ENCODE data around the gene FGFR1OP2.
A peak's percentile ranks its signal among the peaks of the same experiment; 100 is the strongest.
"Not testable (repeated sequence)": the region's sequence is repeated elsewhere in the genome, so short reads cannot be mapped to it uniquely, and the experiment has no call there.

FGFR1OP2 gene

GRCh38 chr12:26937863-26938700 lies at the start of gene FGFR1OP2, which contains the start of gene INTS13:
Gene FGFR1OP2, plus strand, starts transcription at chr12:26938470. Its CDS starts 15,689 bp downstream, at chr12:26954159.
Gene INTS13, minus strand, starts transcription at chr12:26937981. Its CDS starts 1,178 bp downstream, at chr12:26936803.
- peak; percentile 98 for DNase-seq

- no peak for DNase-seq
Measured at GRCh38 chr12:26890784-26891183, 47.5 kb upstream of the FGFR1OP2 start.

DNA sequence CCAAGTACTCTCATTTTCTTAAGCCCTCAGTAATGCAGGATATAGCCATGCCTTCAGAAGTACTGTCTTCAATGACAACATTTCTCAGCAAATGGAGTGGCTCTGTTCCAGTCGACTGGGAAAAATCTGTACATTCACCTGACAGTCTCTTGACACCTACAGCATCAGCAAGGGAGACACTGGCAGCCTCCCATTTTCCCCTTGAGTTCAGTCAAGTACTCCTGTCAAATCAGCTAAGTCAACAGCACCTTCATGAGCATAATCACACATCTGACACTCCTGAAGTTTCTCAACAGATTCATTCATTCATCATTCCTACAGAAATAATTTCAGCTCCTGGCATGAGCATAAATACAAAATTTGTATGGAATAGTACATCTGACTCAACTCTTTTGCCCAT lies 46.6 kb upstream of the FGFR1OP2 start:
- no peak for DNase-seq

DNA sequence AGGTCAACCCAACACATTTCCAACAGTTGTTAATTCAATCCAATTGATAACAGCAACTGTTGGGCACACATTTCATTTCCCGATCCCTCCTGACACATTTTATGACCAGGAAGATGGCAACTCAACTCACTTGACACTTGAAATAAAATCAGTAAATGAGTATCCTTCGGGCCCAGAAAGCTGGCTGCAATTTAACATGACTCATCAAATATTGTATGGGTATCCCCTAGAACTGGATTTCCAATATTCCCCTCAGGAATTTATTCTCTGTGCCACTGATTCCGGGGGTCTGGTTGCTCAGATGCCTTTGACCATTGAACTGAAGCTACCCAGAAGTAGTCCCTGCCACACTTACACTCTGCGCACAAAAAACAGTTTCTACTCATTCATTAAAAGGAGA lies 42.6 kb upstream of the FGFR1OP2 start:
- DNase-seq: no peak

GRCh38 chr12:26896913-26897312 lies 41.4 kb upstream of the FGFR1OP2 start:
- DNase-seq: no peak

GRCh38 chr12:26903396-26903795 lies 34.9 kb upstream of the FGFR1OP2 start:
- not testable (repeated sequence) for DNase-seq

DNA sequence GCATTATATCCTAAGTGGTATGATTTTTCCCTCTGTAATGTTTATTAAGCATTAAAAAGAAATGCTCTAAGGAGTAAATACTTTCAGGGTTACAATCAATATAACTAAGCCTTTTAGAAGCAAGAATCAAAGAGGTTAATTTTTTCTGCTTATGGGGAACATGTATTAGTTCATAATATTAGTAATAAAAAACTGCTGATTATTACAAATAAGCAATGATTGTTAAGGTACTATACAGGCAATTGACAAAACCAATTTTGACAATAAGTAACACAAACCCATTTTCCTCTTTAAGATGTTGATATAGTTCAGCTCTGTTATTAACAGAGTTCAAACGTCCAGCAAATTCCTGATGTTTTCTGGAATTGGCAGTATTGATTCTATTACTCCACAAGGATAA lies 32.2 kb upstream of the FGFR1OP2 start:
- no peak for DNase-seq

- DNase-seq: no peak
Measured at GRCh38 chr12:26906704-26907103, 31.6 kb upstream of the FGFR1OP2 start.

DNA sequence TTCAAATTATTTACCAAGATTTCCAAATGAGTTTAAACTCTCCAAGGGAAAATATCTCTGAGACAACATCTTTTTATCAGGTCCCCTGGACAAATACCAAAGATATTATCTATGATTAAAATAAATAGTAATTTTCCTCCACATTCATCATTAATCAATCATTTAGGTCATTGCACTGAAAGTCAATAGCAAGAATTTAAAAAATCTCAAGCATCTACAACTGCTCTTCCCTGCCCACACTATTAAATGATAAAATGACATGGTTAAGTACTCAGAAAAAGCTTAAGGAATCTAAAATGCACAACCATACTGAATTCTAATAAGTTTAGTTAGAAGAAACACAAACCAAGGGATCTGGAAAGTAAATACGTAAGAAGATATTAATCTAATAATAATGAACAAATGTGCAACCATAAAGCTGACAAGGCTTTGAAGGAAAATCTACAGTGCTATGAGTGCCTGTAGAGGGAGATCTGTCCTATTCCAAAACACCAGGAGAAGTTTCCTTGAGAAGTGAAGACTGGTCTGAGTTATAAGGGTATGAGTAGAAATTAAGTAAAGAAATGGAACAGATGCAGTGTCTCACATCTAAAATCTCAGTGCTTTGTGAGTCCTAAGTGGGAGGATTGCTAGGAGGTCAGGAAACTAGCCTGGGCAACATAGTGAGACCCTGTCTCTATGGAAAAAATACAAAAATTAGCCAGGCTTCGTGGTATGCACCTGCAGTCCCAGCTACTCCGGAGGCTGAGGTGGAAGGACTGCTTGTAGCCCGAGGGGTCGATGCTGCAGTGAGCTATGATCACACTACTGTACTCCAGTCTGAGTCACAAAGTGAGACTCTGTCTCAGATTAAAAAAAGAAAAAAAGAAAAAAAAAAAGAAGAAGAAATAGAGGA lies 19.7 kb upstream of the FGFR1OP2 start:
- no peak for DNase-seq

GRCh38 chr12:26919216-26919555 lies 19.1 kb upstream of the FGFR1OP2 start:
- DNase-seq: no peak

DNA sequence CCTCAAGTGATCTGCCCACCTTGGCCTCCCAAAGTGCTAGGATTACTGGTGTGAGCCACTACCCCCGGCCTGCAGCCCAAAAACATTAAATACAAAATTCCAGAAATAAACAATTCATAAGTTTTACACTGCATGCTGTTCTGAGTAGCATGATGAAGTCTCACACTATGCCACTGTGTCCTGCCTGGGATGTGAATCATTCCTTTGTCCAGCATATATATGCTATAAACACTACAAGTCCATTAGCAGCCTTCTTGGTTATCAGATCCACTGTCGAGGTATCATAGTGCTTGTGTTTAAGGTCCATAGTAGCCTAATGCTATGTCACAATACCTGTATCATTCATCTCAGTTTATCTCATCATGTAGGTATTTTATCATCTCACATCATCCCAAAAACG lies 16.4 kb upstream of the FGFR1OP2 start:
- no peak for DNase-seq

- DNase-seq: no peak
Measured at GRCh38 chr12:26928661-26929060, 9.6 kb upstream of the FGFR1OP2 start.

GRCh38 chr12:26929590-26929989 lies 8.7 kb upstream of the FGFR1OP2 start:
- DNase-seq: no peak

- DNase-seq: no peak
Measured at GRCh38 chr12:26935636-26936378, 2.5 kb upstream of the FGFR1OP2 start.

- no peak for DNase-seq
Measured at GRCh38 chr12:26936559-26937442, 1.5 kb upstream of the FGFR1OP2 start.

DNA sequence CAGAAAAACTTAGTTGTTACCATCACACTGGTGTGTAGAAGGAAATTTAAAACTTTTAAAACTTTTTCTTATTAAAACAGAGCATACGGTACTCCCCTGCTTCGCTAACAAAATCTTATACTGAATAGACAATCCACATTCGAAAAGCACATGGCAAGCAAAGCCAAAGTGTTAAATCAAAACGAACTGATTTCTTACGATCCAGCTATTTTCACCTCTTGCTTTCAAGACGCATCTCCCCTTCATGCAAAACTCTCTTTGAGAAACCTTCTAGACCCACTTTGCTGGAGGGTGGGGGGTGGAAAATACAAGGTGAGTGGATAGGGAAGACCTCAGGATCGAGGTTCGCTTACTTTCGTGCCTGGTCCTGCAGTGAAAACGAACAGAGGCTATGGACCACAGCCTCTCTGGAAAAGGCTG lies 817 bp upstream of the FGFR1OP2 start:
- no peak for DNase-seq

DNA sequence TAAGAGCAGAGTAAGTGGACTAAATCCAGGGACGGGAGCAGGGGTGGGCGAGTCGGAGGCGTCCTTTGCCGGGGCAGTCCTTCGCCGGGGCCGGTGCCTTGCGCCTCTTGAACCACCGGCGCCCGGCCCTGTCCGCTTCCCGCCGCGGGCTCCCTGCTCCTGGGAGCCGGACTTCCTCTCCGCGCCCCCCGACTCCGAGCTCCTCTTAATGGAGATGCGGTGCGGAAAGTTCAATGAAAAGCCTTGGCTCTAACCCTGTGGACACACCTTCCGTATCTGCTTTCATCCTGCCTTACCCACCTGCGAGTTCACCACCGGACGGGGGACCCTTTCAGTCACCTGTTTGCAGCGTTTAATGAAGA lies 412 bp downstream of the FGFR1OP2 start:
- no peak for DNase-seq

DNA sequence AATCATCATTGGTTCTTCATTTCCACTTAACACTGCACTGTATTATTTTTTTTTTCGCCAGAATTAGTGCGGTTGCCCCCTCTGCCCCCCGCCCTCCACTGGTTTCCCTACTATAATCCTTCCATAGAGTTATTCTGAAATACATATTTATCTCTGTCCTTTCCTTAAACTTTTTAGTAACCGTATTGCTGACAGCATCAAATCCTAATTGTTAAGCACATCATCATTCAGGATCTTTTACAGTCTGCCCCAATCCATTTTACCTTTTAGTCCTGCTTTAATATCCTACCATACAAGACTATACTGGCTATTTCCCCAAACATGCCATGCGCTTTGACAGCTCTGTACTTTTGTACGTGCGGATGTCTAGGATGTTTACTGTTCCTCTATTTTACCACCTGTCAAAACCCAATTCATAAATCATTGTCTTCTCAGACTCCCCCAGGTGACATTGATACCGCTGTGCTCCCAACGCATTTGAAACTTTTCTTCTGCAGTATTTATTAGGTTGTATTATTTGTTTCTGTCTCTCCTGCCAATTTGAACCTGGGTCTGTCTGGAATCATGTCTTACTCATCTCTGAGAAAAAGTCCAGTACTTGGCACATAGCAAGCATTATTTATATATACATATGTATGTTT lies 1.0 kb downstream of the FGFR1OP2 start:
- no peak for DNase-seq

DNA sequence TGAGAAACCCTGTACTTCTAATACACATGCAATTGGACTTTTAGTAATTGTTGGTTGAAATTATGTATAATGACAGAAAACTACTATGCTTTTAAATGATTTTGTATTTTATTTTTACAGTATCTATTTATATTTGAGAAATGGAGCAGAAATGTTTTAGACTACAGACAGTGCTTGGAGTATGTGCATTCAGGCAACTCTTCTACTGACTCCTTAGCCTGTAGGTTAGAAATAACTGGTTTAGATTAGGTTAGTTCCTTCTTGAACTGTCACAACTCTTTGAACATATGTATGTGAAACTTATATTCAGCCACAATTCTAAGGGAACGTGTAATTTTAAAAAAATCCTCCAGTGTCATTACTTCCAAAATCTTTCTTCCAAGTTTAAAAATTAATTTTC lies 1.7 kb downstream of the FGFR1OP2 start:
- DNase-seq: no peak

- peak; percentile 37 for DNase-seq
Measured at GRCh38 chr12:26940516-26941214, 2.4 kb downstream of the FGFR1OP2 start.

DNA sequence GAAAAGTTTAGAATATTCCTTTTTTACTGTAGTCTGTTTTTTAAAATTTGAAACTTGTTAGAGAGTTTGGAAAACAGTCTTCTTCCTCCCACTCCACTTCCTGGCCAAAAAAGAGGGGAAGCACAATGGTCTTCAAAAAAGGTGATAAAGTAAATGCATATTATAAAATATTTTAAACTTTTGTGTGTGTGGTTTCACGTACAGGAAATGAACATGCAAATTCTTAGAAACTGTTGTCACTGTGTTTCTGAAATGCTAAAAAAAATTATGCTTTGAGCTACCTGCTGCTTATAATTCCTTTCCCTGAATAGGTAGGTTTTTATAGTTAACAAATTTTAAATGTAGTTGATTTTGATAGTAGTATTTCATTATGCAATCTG lies 2.9 kb downstream of the FGFR1OP2 start:
- DNase-seq: no peak
